Measurements from ENCODE around the gene NEK4.

NEK4 gene

DNA sequence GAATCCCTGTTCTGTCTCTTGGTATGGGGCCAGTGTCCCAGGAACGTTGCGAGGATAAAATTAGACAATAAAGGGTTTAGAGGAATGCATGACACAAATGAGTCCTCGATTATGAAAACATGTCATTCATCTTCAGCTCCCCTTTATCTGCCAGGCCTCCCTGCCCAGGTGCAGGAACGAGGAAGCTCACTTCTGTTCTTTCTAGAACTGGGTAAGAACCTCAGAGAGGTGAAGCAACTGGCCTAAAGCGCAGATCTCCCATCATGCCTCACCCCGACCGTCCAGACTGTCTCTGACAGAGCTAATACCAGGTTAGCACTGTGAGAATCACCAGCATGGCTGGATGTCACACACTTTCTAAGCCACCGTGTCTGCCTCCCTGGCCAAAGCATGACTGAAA, 5.1 kb upstream of the NEK4 start:
- TF ChIP-seq, protein P1, sequence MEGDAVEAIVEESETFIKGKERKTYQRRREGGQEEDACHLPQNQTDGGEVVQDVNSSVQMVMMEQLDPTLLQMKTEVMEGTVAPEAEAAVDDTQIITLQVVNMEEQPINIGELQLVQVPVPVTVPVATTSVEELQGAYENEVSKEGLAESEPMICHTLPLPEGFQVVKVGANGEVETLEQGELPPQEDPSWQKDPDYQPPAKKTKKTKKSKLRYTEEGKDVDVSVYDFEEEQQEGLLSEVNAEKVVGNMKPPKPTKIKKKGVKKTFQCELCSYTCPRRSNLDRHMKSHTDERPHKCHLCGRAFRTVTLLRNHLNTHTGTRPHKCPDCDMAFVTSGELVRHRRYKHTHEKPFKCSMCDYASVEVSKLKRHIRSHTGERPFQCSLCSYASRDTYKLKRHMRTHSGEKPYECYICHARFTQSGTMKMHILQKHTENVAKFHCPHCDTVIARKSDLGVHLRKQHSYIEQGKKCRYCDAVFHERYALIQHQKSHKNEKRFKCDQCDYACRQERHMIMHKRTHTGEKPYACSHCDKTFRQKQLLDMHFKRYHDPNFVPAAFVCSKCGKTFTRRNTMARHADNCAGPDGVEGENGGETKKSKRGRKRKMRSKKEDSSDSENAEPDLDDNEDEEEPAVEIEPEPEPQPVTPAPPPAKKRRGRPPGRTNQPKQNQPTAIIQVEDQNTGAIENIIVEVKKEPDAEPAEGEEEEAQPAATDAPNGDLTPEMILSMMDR (IDR thresholded peaks at IDR 0.05), result no peak

DNA sequence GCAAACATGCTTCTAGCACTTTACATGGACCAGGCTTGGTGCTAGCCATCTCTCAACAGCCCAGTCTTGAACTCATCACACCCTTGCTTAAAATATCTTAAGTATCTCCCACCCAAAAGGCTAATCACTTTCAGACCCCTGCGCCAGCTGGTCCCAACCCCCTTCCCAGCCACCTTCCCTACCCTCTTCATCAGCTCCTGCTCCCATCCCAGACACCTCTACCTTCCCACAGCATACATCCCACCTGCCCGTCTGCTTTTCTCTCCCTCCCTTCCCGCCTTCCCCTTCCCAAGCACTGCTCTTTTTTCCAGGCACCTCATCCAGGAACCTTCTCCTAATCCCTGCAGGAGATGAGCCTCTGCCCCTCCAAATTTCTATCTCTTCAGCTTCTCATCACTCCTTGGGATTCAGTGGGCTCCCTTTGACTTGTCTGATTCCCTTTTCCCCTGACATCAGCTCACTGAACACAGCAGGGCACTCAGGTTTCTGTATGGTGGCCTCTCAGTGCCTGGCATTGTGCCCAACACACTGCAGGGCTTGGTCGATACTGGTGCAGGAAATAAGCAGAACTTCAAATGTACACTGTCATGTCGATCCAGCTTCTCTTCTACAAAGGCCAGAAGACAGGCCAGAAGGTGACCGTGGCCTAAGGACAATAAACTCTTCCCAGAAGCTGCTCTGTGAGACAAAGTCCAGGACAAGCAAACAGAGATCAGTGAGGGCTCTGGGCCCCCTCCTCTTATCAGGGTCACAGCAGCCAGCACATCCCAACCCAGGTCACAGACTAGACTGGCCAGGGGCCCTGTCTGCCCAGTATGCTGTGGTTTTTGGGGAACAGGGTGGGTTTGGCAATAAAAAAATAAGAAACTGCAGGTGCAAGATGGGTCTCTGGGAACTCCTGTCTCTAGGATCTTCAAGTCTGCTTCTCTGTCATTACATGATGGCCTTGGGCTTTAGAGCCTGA, 4.4 kb upstream of the NEK4 start:
- TF ChIP-seq, protein P1 (IDR thresholded peaks at IDR 0.05), result no peak

DNA sequence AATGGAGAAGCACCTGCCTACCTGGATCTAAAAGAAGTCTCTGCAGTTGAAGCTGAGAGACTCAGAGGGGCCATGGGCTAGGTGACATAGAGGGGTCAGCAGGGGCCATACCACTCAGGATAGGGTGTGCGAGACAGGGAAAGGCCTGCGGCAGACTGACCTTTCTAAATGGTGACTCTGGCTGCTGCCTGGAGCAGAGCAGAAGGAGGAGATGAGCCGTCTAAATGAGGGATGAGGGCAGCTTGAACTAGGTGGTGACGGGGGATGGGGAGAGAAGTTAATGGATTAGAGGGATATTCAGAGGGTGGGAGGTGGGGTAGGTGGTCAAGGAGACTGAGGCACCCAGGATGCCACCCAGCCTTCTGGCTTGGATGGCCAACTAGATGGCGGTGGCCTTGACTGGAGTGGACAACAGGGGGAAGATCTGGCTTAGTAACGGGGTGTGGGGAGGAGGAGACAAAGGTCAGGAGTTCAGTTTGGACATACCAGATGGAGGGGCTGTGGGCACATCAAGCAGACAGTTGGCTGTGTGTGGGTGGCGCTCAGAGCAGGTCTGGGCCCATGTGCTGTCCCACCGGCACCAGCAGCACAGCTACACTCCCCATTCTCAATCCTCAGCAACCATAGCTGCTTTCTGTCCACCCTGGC, 3.5 kb upstream of the NEK4 start:
- TF ChIP-seq, protein P1 (IDR thresholded peaks at IDR 0.05), result no peak

DNA sequence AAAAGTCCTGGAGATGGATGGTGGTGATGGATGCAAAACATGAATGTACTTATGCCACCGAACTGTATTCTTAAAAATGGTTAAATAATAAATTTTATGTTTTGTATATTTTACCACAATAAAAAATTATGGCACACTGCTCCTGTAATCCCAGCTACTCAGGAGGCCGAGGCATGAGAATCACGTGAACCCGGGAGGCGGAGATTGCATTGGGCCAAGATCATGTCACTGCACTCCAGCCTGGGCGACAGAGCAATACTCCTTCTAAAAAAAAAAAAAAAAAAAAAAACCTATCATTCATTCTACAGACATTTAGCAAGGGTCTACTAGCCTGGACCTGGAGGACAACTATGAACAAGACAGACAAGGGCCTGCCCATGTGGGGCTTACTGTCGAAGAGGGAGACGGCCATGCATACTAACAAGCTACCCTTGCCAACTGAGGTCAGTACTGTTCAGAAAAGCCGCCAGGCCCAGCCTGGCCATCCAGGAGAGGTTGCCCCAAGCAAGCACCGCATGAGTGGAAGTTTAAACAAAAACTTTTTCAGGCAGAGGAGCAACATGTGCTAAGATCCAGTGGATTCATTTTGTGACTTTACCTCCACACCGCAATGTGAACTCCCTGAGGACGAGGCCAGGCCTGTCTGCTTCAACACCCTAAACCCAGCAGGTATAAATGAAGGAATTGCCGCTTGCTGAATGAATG, 2.8 kb upstream of the NEK4 start:
- TF ChIP-seq, protein P1 (IDR thresholded peaks at IDR 0.05), result no peak

DNA sequence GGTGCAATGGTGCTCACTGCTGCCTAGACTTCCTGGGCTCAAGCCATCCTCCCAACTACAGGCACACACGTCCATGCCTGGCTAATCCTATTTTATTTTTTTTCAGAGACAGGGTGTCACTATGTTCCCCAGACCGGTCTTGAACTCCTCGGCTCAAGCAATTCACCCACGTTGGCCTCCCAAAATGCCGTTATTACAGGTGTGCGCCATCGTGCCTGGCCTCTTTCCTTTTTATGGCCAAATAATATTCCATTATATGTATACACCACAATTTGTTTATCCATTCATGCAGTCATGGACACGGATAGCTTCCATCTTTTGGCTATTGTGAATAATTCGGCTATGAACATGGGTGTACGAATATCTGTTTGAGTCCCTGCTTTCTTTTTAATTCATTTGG, 962 bp upstream of the NEK4 start:
- TF ChIP-seq, protein P1 (IDR thresholded peaks at IDR 0.05), result no peak

DNA sequence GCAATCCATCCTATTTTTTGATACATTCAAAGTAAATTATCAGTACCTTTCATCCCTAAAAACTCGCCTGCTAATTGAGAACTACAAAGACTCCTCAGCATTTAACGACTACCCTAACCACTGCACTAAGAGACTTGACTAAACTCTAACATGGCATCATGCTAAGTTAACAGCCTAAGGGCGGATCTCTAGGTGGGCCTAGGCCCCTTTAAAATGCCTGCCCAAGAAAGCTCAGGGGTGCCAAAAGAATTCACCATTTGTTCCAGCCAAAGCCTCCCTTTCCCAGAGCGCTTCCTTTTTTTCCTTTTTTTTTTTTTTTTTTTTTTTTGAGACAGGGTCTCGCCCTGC, 568 bp upstream of the NEK4 start:
- TF ChIP-seq, protein P1 (IDR thresholded peaks at IDR 0.05), result no peak

DNA sequence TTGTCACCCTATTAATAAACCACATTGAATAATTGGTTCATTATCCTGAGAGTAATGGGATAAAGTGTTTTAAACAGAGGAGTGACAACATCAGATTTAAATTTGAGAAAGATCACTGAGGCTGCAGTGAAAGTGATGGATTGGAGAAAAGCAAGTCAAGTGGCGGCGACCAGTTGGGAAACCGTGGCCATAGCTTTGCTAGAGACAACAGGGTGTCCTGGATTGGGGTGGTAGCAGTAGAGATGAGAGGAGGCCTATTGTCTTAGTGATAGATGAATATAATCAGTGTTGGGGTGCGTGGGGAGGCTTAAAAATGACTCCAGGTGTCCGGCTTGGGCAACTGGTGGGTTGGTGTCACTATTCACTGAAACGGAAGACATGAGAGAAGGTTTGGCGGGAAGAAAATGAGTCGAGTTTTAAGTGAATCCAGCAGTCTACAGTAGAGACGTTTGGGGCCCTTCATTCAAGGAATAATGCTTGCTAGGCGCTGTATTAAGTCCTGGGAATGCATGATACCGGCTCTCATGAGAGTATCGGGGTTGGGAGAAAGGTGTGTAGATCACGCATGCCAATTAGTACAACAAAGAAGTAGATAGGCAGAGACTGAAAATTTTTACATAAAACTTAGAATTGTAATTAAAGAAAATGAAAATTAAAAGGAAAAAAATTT, 819 bp downstream of the NEK4 start:
- TF ChIP-seq, protein P1 (IDR thresholded peaks at IDR 0.05), result no peak

All from LNCAP (cell line).